Skeletal muscle satellite cell (primary cell): ENCODE results near the gene GRIK3.

Experiments
- H3K27me3 ChIP-seq: 2 replicates; pipeline ENCODE4 v1.7.0; 2013; ENCODE audit warnings: low read length; ENCODE audit not compliant: control insufficient read depth, insufficient read depth
- H3K36me3 ChIP-seq: 2 replicates; pipeline ENCODE4 v1.7.0; 2013; ENCODE audit warnings: mild to moderate bottlenecking, control low read depth, low read length; ENCODE audit not compliant: insufficient read depth
- H3K4me1 ChIP-seq: 2 replicates; pipeline ENCODE4 v1.7.0; 2013; ENCODE audit warnings: low read length; ENCODE audit not compliant: control insufficient read depth, insufficient read depth
- H3K4me2 ChIP-seq: 2 replicates; pipeline ENCODE4 v1.7.0; 2013; ENCODE audit warnings: mild to moderate bottlenecking, low read length
- H3K4me3 ChIP-seq: 2 replicates; pipeline ENCODE4 v1.7.0; 2013; ENCODE audit warnings: low read length
- H3K9ac ChIP-seq: 2 replicates; pipeline ENCODE4 v1.7.0; 2013; ENCODE audit warnings: mild to moderate bottlenecking, low read depth, low read length, moderate library complexity
- H3K9me3 ChIP-seq: replicated peaks from 2 replicates; pipeline ENCODE4 v1.7.0; 2013; ENCODE audit warnings: mild to moderate bottlenecking, control low read depth, low read length

Gene GRIK3

GRCh38 chr1:36843027-36843426 lies 191.3 kb downstream of the GRIK3 start:
- H3K4me1 ChIP-seq: no peaks in the 10 kb centered on the region
- H3K36me3 ChIP-seq: no peaks in the 10 kb centered on the region
- peaks cover 9% of the 10 kb centered on the region for H3K9me3 ChIP-seq
- no peaks in the 10 kb centered on the region for H3K27me3 ChIP-seq
- H3K4me2 ChIP-seq: no peak overlapping the region
- H3K4me3 ChIP-seq: no peak overlapping the region
- H3K9ac ChIP-seq: no peak overlapping the region

GRCh38 chr1:36842448-36842847 lies 191.9 kb downstream of the GRIK3 start:
- Histone ChIP-seq H3K4me3 (no peak overlapping the region), H3K4me2 (no peak overlapping the region), H3K27me3 (no peaks in the 10 kb centered on the region), H3K9ac (no peak overlapping the region), H3K4me1 (no peaks in the 10 kb centered on the region), H3K36me3 (no peaks in the 10 kb centered on the region), H3K9me3 (peaks cover 9% of the 10 kb centered on the region)

GRCh38 chr1:36839485-36839884 lies 194.8 kb downstream of the GRIK3 start:
- no peak overlapping the region for H3K9ac ChIP-seq
- H3K36me3 ChIP-seq: no peaks in the 10 kb centered on the region
- no peak overlapping the region for H3K4me2 ChIP-seq
- no peak overlapping the region for H3K4me3 ChIP-seq
- peaks cover 13% of the 10 kb centered on the region for H3K9me3 ChIP-seq
- no peaks in the 10 kb centered on the region for H3K4me1 ChIP-seq
- H3K27me3 ChIP-seq: no peaks in the 10 kb centered on the region

- no peaks in the 10 kb centered on the region for H3K4me1 ChIP-seq
- no peak overlapping the region for H3K9ac ChIP-seq
- no peak overlapping the region for H3K4me3 ChIP-seq
- H3K9me3 ChIP-seq: peaks cover 12% of the 10 kb centered on the region
- H3K4me2 ChIP-seq: no peak overlapping the region
- H3K27me3 ChIP-seq: no peaks in the 10 kb centered on the region
- no peaks in the 10 kb centered on the region for H3K36me3 ChIP-seq
These were observed 195.4 kb downstream of the GRIK3 start for GRCh38 chr1:36838888-36839287.

GRCh38 chr1:36836916-36837315 lies 197.4 kb downstream of the GRIK3 start:
- no peaks in the 10 kb centered on the region for H3K36me3 ChIP-seq
- no peaks in the 10 kb centered on the region for H3K4me1 ChIP-seq
- H3K9me3 ChIP-seq: peaks cover 7% of the 10 kb centered on the region
- no peak overlapping the region for H3K9ac ChIP-seq
- no peak overlapping the region for H3K4me2 ChIP-seq
- H3K4me3 ChIP-seq: no peak overlapping the region
- no peaks in the 10 kb centered on the region for H3K27me3 ChIP-seq

GRCh38 chr1:36836196-36836883 lies 198.0 kb downstream of the GRIK3 start:
- no peak overlapping the region for H3K9ac ChIP-seq
- H3K4me3 ChIP-seq: no peak overlapping the region
- H3K4me2 ChIP-seq: no peak overlapping the region
- no peaks in the 10 kb centered on the region for H3K4me1 ChIP-seq
- H3K9me3 ChIP-seq: peaks cover 7% of the 10 kb centered on the region
- H3K36me3 ChIP-seq: no peaks in the 10 kb centered on the region
- no peaks in the 10 kb centered on the region for H3K27me3 ChIP-seq

- H3K27me3 ChIP-seq: no peaks in the 10 kb centered on the region
- no peak overlapping the region for H3K9ac ChIP-seq
- peaks cover 7% of the 10 kb centered on the region for H3K9me3 ChIP-seq
- no peaks in the 10 kb centered on the region for H3K4me1 ChIP-seq
- no peak overlapping the region for H3K4me2 ChIP-seq
- no peaks in the 10 kb centered on the region for H3K36me3 ChIP-seq
- no peak overlapping the region for H3K4me3 ChIP-seq
These were observed 198.6 kb downstream of the GRIK3 start for GRCh38 chr1:36835696-36836095.

GRCh38 chr1:36835017-36835695 lies 199.2 kb downstream of the GRIK3 start:
- no peaks in the 10 kb centered on the region for H3K27me3 ChIP-seq
- no peak overlapping the region for H3K4me2 ChIP-seq
- H3K9ac ChIP-seq: no peak overlapping the region
- no peaks in the 10 kb centered on the region for H3K36me3 ChIP-seq
- H3K9me3 ChIP-seq: peaks cover 7% of the 10 kb centered on the region
- H3K4me3 ChIP-seq: no peak overlapping the region
- no peaks in the 10 kb centered on the region for H3K4me1 ChIP-seq

GRCh38 chr1:36834586-36834985 lies 199.7 kb downstream of the GRIK3 start:
- no peak overlapping the region for H3K9ac ChIP-seq
- no peak overlapping the region for H3K4me3 ChIP-seq
- H3K4me2 ChIP-seq: no peak overlapping the region
- H3K36me3 ChIP-seq: no peaks in the 10 kb centered on the region
- H3K4me1 ChIP-seq: no peaks in the 10 kb centered on the region
- H3K9me3 ChIP-seq: peaks cover 7% of the 10 kb centered on the region
- H3K27me3 ChIP-seq: no peaks in the 10 kb centered on the region

GRCh38 chr1:36831186-36831810 lies 203.0 kb downstream of the GRIK3 start:
- H3K4me1 ChIP-seq: no peaks in the 10 kb centered on the region

GRCh38 chr1:36829961-36830360 lies 204.4 kb downstream of the GRIK3 start:
- Histone ChIP-seq H3K9me3 (peaks cover 10% of the 10 kb centered on the region), H3K4me2 (no peak overlapping the region), H3K4me3 (no peak overlapping the region), H3K27me3 (no peaks in the 10 kb centered on the region), H3K9ac (no peak overlapping the region), H3K4me1 (no peaks in the 10 kb centered on the region), H3K36me3 (no peaks in the 10 kb centered on the region)

More at GRCh38 chr1:36831186-36831810, 203.0 kb downstream of the GRIK3 start:
- no peaks in the 10 kb centered on the region for H3K27me3 ChIP-seq
- H3K9ac ChIP-seq: no peak overlapping the region
- H3K36me3 ChIP-seq: no peaks in the 10 kb centered on the region
- peaks cover 8% of the 10 kb centered on the region for H3K9me3 ChIP-seq
- no peak overlapping the region for H3K4me2 ChIP-seq
- no peak overlapping the region for H3K4me3 ChIP-seq
